SK-N-MC (cell line): Measurements from ENCODE around the gene MARF1.
"Not testable (repeated sequence)": the region's sequence is repeated elsewhere in the genome, so short reads cannot be mapped to it uniquely, and the experiment has no call there.

Experiments
- DNase-seq: peaks from one replicate; pipeline ENCODE4 v3.0.0-alpha.2; 2011; ENCODE audit warnings: low read depth, low spot score
- H3K27ac ChIP-seq: fragments of 200-600 bp; sonication (generic); 2 replicates; pipeline ENCODE4 v1.5.1; 2016; ENCODE audit warnings: mixed run types
- H3K36me3 ChIP-seq: fragments of 200-600 bp; sonication (generic); 2 replicates; pipeline ENCODE4 v1.6.1; 2017; ENCODE audit warnings: antibody characterized with exemption, low read length, mixed read lengths; ENCODE audit not compliant: insufficient read depth
- H3K4me3 ChIP-seq: fragments of 200-600 bp; sonication (generic); 2 replicates; pipeline ENCODE4 v1.5.1; 2016
- H3K9ac ChIP-seq: fragments of 200-600 bp; sonication (generic); 2 replicates; pipeline ENCODE4 v1.8.0; 2017; ENCODE audit warnings: mixed run types, mixed read lengths; ENCODE audit not compliant: insufficient read length
- H3K9me3 ChIP-seq: fragments of 200-600 bp; sonication (generic); 2 replicates; pipeline ENCODE4 v1.6.1; 2017; ENCODE audit warnings: low read depth, mild to moderate bottlenecking, antibody characterized with exemption, low read length, moderate library complexity, mixed read lengths
- EZH2 ChIP-seq: fragments of 200-600 bp; sonication (generic); IDR thresholded peaks from one replicate; pipeline ENCODE4 v1.6.1; 2017; ENCODE audit warnings: antibody characterized with exemption
- FOXP2 ChIP-seq: optimal IDR thresholded peaks from 2 replicates; pipeline ENCODE3; 2011; ENCODE audit warnings: mild to moderate bottlenecking, moderate library complexity; ENCODE audit not compliant: insufficient read depth; ENCODE audit errors: extremely low read length, control extremely low read depth
- POLR2AphosphoS5 ChIP-seq: IDR thresholded peaks from 2 replicates; pipeline ENCODE4 v1.6.1; 2012; ENCODE audit warnings: mild to moderate bottlenecking, low read depth, low read length, borderline replicate concordance

Gene MARF1

DNA sequence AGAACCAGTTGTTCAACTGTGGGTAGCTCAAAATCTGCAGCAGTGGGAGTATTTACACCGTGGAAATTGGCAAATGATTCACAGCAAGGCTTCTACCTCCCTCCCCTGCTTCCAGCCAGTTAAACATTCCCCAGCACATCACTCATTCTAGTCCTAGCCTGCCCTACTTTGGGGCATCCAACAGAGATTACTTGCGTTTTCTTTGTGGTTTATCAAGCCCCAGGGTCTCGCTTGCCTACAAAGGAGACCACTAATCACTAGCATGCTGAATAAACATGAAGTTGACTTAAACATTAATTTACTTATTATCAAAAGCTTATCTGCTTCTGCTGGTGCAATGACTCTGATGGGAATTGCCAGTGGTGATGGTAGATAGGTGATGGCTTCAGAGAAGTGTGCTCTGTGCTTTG, 94.5 kb downstream of the MARF1 start:
- H3K9me3 ChIP-seq: no peaks in the 10 kb centered on the region
- no peak overlapping the region for H3K27ac ChIP-seq
- H3K36me3 ChIP-seq: no peaks in the 10 kb centered on the region
- no peak overlapping the region for H3K9ac ChIP-seq
- no peak overlapping the region for H3K4me3 ChIP-seq
- no peak for TF ChIP-seq POLR2AphosphoS5
- TF ChIP-seq FOXP2: no peak
- TF ChIP-seq EZH2: no peak
- DNase-seq: no peak

DNA sequence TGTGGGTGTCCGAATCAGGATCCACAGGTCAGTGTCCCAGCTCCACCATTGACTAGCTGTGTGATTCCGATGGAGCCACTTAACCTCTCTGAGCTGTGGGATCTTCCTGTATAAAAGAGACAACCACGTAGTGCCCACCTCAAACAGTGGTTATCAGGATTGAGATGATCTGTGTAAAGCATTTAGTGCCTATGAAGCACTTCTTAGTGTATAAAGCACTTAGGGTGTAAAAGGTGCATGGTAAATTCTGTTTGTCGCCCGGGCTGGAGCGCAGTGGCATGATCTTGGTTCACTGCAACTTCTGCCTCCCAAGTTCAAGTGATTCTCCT, 95.2 kb downstream of the MARF1 start:
- Histone ChIP-seq H3K9me3 (no peaks in the 10 kb centered on the region), H3K27ac (no peak overlapping the region), H3K9ac (no peak overlapping the region), H3K36me3 (no peaks in the 10 kb centered on the region), H3K4me3 (no peak overlapping the region)
- DNase-seq: no peak
- no peak for TF ChIP-seq FOXP2
- no peak for TF ChIP-seq EZH2
- TF ChIP-seq POLR2AphosphoS5: no peak

DNA sequence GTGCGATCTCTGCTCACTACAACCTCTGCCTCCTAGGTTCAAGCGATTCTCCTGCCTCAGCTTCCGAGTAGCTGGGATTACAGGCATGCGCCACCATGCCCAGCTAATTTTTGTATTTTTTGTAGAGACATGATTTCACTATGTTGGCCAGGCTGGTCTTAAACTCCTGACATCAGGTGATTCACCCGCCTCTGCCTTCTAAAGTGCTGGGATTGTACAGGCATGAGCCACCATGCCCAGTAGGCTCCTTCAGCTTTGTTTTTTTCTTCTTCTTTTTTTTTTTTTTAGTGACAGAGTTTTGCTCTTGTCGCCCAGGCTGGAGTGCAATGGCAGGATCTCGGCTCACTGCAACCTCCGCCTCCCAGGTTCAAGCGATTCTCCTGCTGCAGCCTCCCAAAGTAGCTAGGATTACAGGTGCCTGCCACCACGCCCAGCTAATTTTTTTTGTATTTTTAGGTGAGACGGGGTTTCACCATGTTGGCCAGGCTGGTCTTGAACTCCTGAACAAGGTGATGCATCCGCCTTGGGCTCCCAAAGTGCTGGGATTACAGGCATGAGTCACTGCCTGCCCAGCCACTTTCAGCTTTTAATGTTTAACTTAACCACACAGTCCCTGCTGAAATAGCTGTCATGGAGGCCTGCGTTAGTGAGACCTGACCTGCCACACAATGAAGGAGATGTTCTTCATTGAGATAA, 95.7 kb downstream of the MARF1 start:
- H3K4me3 ChIP-seq, H3K27ac ChIP-seq, H3K9me3 ChIP-seq, DNase-seq, H3K9ac ChIP-seq, H3K36me3 ChIP-seq: not testable (repeated sequence)

DNA sequence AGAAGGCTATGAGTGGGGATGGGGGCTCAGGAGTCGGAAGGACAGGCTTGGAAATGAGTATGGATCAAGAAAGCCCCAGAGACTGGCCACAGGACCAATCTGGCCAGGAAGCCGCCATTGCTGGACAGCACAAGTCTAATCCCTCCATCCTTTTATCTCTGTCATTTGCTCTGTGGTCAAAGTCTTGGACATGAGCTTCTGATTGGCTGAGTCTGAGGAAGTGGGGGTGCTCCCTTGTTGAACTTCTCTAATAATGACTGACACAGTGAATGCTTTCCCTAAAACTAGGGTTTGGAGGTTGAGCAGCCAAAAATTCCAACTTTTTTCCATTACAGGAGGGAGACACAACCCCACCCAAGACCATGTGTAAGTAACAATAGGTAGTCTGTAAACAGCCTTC, 97.4 kb downstream of the MARF1 start:
- no peak for TF ChIP-seq FOXP2
- no peak for TF ChIP-seq POLR2AphosphoS5
- TF ChIP-seq EZH2: no peak
- Histone ChIP-seq H3K4me3 (no peak overlapping the region), H3K9ac (no peak overlapping the region), H3K9me3 (no peaks in the 10 kb centered on the region), H3K36me3 (no peaks in the 10 kb centered on the region), H3K27ac (no peak overlapping the region)
- DNase-seq: no peak

DNA sequence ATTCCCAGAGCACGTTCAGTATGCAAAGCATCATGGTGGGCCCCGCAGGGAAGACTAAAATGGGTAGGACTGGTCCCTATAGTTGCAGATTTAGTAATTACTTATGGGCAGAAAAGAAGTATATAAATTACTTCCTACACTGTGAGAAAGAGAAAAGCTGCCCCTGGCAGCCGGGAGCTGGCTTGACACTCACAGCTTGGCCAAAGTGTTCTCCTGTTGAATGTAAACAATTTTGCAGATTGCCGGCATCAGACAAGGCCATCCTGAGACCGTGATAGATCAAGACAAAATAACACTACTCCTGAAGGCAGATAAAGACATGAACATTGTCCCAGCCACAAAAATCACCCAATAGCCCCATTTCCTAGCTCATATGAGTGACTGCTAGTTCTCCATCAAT, 98.5 kb downstream of the MARF1 start:
- H3K36me3 ChIP-seq: no peaks in the 10 kb centered on the region
- no peak for TF ChIP-seq POLR2AphosphoS5
- TF ChIP-seq FOXP2: no peak
- TF ChIP-seq EZH2: no peak
- DNase-seq: no peak
- H3K9me3 ChIP-seq: no peaks in the 10 kb centered on the region
- H3K9ac ChIP-seq: no peak overlapping the region
- H3K27ac ChIP-seq: no peak overlapping the region
- H3K4me3 ChIP-seq: no peak overlapping the region
